ENCODE data around the gene HOXB8. TPM values are rescaled to one million over a fixed set of nuclear protein-coding genes. Genes with fewer than 3 reads are reported as not detected.

The HOXB8 gene
- total and polyA plus RNA-seq, 2 donors (not counting 1 experiment from before 2014, with no cell fraction given), result 0.33 to 2.0 TPM

- Histone ChIP-seq H4K20me1 (ENCODE audit: control insufficient read depth, extremely low read depth, insufficient read depth, low read length) (no peaks in the 10 kb centered on the region), H2AFZ (ENCODE audit: low read length) (no peak overlapping the region), H3K36me3 (ENCODE audit: control insufficient read depth, insufficient read depth, low read length) (peaks cover 4% of the 10 kb centered on the region), H3K4me1 (ENCODE audit: control insufficient read depth, extremely low read depth, insufficient read depth, low read length) (peaks cover 2% of the 10 kb centered on the region), H3K9ac (ENCODE audit: insufficient read depth, low read length) (peak overlapping the region; percentile 94), H3K9me3 (ENCODE audit: control insufficient read depth, insufficient read depth, low read depth, low read length) (no peaks in the 10 kb centered on the region), H3K4me3 (replicated peaks in 1 of 4; ENCODE audit: control extremely low read depth in 1 of 4, insufficient read depth in 1 of 4, low read depth in 3 of 4, low read length in 4 of 4) (peak overlapping the region; percentile 83 to 98 (median 92)), H3K79me2 (ENCODE audit: control insufficient read depth, insufficient read depth, low read length) (peaks cover 97% of the 10 kb centered on the region), H3K27ac (ENCODE audit: insufficient read depth, low read length) (peak overlapping the region; percentile 98), H3K27me3 (ENCODE audit: control insufficient read depth, insufficient read depth, low read length) (no peaks in the 10 kb centered on the region), H3K4me2 (ENCODE audit: extremely low read depth, insufficient read depth, low read length) (peak overlapping the region; percentile 98)
- no peak for TF ChIP-seq EZH2 (IDR thresholded peaks at IDR 0.05; ENCODE audit: low read length, missing control alignments)
- no peak for TF ChIP-seq CTCF (conservative IDR thresholded peaks at IDR 0.05 in 1 of 2, IDR thresholded peaks at IDR 0.05 in 1 of 2; ENCODE audit: low read depth in 1 of 2, low read length in 2 of 2)
- DNase-seq (ENCODE audit: low read depth in 2 of 2), result peak; percentile 28 to 64
Observed at GRCh38 chr17:48592057-48592514, 23.0 kb downstream of the HOXB8 start.

- no peaks in the 10 kb centered on the region for H3K9me3 ChIP-seq (ENCODE audit: control insufficient read depth, insufficient read depth, low read depth, low read length)
- H3K27ac ChIP-seq (ENCODE audit: insufficient read depth, low read length), result peak overlapping the region; percentile 98
- DNase-seq (ENCODE audit: low read depth in 2 of 2), result peak in 1 of 2 donors; percentile 38
- peak overlapping the region; percentile 83 to 98 (median 92) for H3K4me3 ChIP-seq (replicated peaks in 1 of 4; ENCODE audit: control extremely low read depth in 1 of 4, insufficient read depth in 1 of 4, low read depth in 3 of 4, low read length in 4 of 4)
- peak overlapping the region; percentile 98 for H3K4me2 ChIP-seq (ENCODE audit: extremely low read depth, insufficient read depth, low read length)
- TF ChIP-seq CTCF (conservative IDR thresholded peaks at IDR 0.05 in 1 of 2, IDR thresholded peaks at IDR 0.05 in 1 of 2; ENCODE audit: low read depth in 1 of 2, low read length in 2 of 2) (no peak), EZH2 (IDR thresholded peaks at IDR 0.05; ENCODE audit: low read length, missing control alignments) (no peak)
- H3K36me3 ChIP-seq (ENCODE audit: control insufficient read depth, insufficient read depth, low read length), result peaks cover 4% of the 10 kb centered on the region
- H2AFZ ChIP-seq (ENCODE audit: low read length), result no peak overlapping the region
- peaks cover 2% of the 10 kb centered on the region for H3K4me1 ChIP-seq (ENCODE audit: control insufficient read depth, extremely low read depth, insufficient read depth, low read length)
- H4K20me1 ChIP-seq (ENCODE audit: control insufficient read depth, extremely low read depth, insufficient read depth, low read length), result no peaks in the 10 kb centered on the region
- no peaks in the 10 kb centered on the region for H3K27me3 ChIP-seq (ENCODE audit: control insufficient read depth, insufficient read depth, low read length)
- peaks cover 97% of the 10 kb centered on the region for H3K79me2 ChIP-seq (ENCODE audit: control insufficient read depth, insufficient read depth, low read length)
- peak overlapping the region; percentile 94 for H3K9ac ChIP-seq (ENCODE audit: insufficient read depth, low read length)
Observed at GRCh38 chr17:48591255-48592056, 23.6 kb downstream of the HOXB8 start.

- Histone ChIP-seq H3K4me2 (ENCODE audit: extremely low read depth, insufficient read depth, low read length) (peak overlapping the region; percentile 98), H3K4me1 (ENCODE audit: control insufficient read depth, extremely low read depth, insufficient read depth, low read length) (peaks cover 2% of the 10 kb centered on the region), H3K27ac (ENCODE audit: insufficient read depth, low read length) (peak overlapping the region; percentile 98), H3K9ac (ENCODE audit: insufficient read depth, low read length) (peak overlapping the region; percentile 94), H3K27me3 (ENCODE audit: control insufficient read depth, insufficient read depth, low read length) (no peaks in the 10 kb centered on the region), H4K20me1 (ENCODE audit: control insufficient read depth, extremely low read depth, insufficient read depth, low read length) (no peaks in the 10 kb centered on the region), H3K9me3 (ENCODE audit: control insufficient read depth, insufficient read depth, low read depth, low read length) (no peaks in the 10 kb centered on the region), H3K36me3 (ENCODE audit: control insufficient read depth, insufficient read depth, low read length) (peaks cover 5% of the 10 kb centered on the region), H3K4me3 (replicated peaks in 1 of 4; ENCODE audit: control extremely low read depth in 1 of 4, insufficient read depth in 1 of 4, low read depth in 3 of 4, low read length in 4 of 4) (peak overlapping the region; percentile 83 to 98 (median 92)), H2AFZ (ENCODE audit: low read length) (no peak overlapping the region), H3K79me2 (ENCODE audit: control insufficient read depth, insufficient read depth, low read length) (peaks cover 97% of the 10 kb centered on the region)
- TF ChIP-seq EZH2 (IDR thresholded peaks at IDR 0.05; ENCODE audit: low read length, missing control alignments) (no peak), CTCF (conservative IDR thresholded peaks at IDR 0.05 in 1 of 2, IDR thresholded peaks at IDR 0.05 in 1 of 2; ENCODE audit: low read depth in 1 of 2, low read length in 2 of 2) (no peak)
- peak in 1 of 2 donors; percentile 40 for DNase-seq (ENCODE audit: low read depth in 2 of 2)
Observed at GRCh38 chr17:48590607-48591161, 24.4 kb downstream of the HOXB8 start.

All from fibroblast of lung (primary cell).